Endodermal cell (in vitro differentiated cells): ENCODE data around the gene PSMB5. TPM values are rescaled to one million over a fixed set of nuclear protein-coding genes. Genes with fewer than 3 reads are reported as not detected.

Experiments
- DNase-seq: peaks from one replicate; pipeline ENCODE4 v3.0.0-alpha.2; 2017
- H3K27ac ChIP-seq: 2 replicates; pipeline ENCODE4 v1.5.1; 2013; ENCODE audit warnings: mild to moderate bottlenecking, low read depth, low read length, moderate library complexity
- H3K27me3 ChIP-seq: 2 replicates; pipeline ENCODE4 v1.6.1; 2013; ENCODE audit warnings: mild to moderate bottlenecking, low read length, moderate library complexity; ENCODE audit not compliant: insufficient read depth, control insufficient read depth, poor library complexity, severe bottlenecking
- H3K36me3 ChIP-seq: 2 replicates; pipeline ENCODE4 v1.7.0; 2013; ENCODE audit warnings: mild to moderate bottlenecking, low read length, moderate library complexity; ENCODE audit not compliant: control insufficient read depth, insufficient read depth
- H3K4me1 ChIP-seq: one replicate; pipeline ENCODE4 v1.7.0; 2013; ENCODE audit warnings: low read length; ENCODE audit not compliant: control insufficient read depth, insufficient read depth
- H3K4me3 ChIP-seq: 2 replicates; pipeline ENCODE4 v1.5.1; 2013; ENCODE audit warnings: mild to moderate bottlenecking, low read length, moderate library complexity
- H3K9ac ChIP-seq: 2 replicates; pipeline ENCODE4 v1.6.1; 2013; ENCODE audit warnings: mild to moderate bottlenecking, low read length, moderate library complexity; ENCODE audit not compliant: poor library complexity, severe bottlenecking; ENCODE audit errors: extremely low read depth
- H3K9me3 ChIP-seq: 2 replicates; pipeline ENCODE4 v1.6.1; 2013; ENCODE audit warnings: mild to moderate bottlenecking, low read length, moderate library complexity; ENCODE audit not compliant: control insufficient read depth
- H3K27ac Mint-ChIP-seq: 2 replicates; pipeline ENCODE4 v1.8.0; 2020; ENCODE audit warnings: mixed read lengths
- H3K27me3 Mint-ChIP-seq: 2 replicates; pipeline ENCODE4 v1.8.0; 2021; ENCODE audit warnings: mild to moderate bottlenecking, mixed read lengths; ENCODE audit not compliant: insufficient read depth
- H3K36me3 Mint-ChIP-seq: 2 replicates; pipeline ENCODE4 v1.8.0; 2020; ENCODE audit warnings: low read depth, mixed read lengths
- H3K4me1 Mint-ChIP-seq: 2 replicates; pipeline ENCODE4 v1.8.0; 2020; ENCODE audit warnings: mixed read lengths
- H3K4me3 Mint-ChIP-seq: 2 replicates; pipeline ENCODE4 v1.8.0; 2020; ENCODE audit warnings: mild to moderate bottlenecking, moderate library complexity, mixed read lengths
- H3K9me3 Mint-ChIP-seq: 2 replicates; pipeline ENCODE4 v1.8.0; 2020; ENCODE audit warnings: mild to moderate bottlenecking, mixed read lengths
- WGBS, 2 experiments: methylation state at CpG; one replicate each; pipeline versions ENCODE4 v1.1.5 to v1.1.7; 2013; ENCODE audit warnings: missing lambda C conversion rate in 2 of 2, mixed read lengths in 1 of 2; ENCODE audit not compliant: insufficient coverage in 1 of 2, insufficient read length in 1 of 2; 5-methylcytosine and 5-hydroxymethylcytosine counted together
- total RNA-seq, 2 donors: library from RNA; stranded (reverse); fragmentation: NEBNext Ultra II Directional in 1 of 2; extraction: Animal tissue kit (Norgen Biotek cat#: 25700) in 1 of 2; gene quantifications; 2 replicates in 1 of 2; 3 replicates in 1 of 2; pipeline ENCODE4 v1.2.1, GENCODE V29; 2021
- TF ChIP-seq, protein P1 (sequence below): fragments of 200-600 bp; sonication (generic); conservative IDR thresholded peaks from 2 replicates; pipeline ENCODE4 v1.5.0; 2021; ENCODE audit warnings: antibody characterized with exemption, mild to moderate bottlenecking

PSMB5 gene
- total RNA-seq, 2 donors from 2014 or later: 227 to 257 TPM

DNA sequence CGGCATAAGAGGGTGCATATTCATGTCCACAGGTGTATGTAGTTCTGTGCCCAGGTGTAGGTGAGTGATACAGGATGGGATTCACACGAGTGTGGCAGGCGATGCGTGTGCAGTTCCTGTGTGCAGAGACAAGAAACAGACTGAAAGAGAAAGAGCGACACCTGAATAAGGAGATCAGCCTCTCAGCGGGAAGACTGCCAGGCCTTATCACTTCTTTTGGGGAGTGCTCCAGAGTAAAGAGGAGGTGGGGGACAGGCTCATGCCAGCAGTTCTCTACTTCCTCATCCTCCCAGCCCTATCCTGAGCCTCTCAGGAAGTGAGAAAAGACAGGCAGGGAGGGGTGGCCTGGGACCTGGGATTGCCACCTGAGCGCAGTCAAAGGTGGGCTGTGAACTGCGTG lies 10.1 kb upstream of the PSMB5 start:
- H3K4me3 ChIP-seq: no peak overlapping the region
- Mint-ChIP-seq H3K4me1 (peaks cover 25% of the 10 kb centered on the region), H3K4me3 (no peak overlapping the region), H3K36me3 (peaks cover 19% of the 10 kb centered on the region), H3K27me3 (no peaks in the 10 kb centered on the region), H3K9me3 (peaks cover 5% of the 10 kb centered on the region), H3K27ac (no peak overlapping the region)
- H3K27me3 ChIP-seq: no peaks in the 10 kb centered on the region
- no peak overlapping the region for H3K27ac ChIP-seq
- H3K9me3 ChIP-seq: no peaks in the 10 kb centered on the region
- no peak for DNase-seq
- TF ChIP-seq, protein P1, sequence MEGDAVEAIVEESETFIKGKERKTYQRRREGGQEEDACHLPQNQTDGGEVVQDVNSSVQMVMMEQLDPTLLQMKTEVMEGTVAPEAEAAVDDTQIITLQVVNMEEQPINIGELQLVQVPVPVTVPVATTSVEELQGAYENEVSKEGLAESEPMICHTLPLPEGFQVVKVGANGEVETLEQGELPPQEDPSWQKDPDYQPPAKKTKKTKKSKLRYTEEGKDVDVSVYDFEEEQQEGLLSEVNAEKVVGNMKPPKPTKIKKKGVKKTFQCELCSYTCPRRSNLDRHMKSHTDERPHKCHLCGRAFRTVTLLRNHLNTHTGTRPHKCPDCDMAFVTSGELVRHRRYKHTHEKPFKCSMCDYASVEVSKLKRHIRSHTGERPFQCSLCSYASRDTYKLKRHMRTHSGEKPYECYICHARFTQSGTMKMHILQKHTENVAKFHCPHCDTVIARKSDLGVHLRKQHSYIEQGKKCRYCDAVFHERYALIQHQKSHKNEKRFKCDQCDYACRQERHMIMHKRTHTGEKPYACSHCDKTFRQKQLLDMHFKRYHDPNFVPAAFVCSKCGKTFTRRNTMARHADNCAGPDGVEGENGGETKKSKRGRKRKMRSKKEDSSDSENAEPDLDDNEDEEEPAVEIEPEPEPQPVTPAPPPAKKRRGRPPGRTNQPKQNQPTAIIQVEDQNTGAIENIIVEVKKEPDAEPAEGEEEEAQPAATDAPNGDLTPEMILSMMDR: no peak
- H3K9ac ChIP-seq: no peak overlapping the region
- 92 to 99% methylated on average over 8 of the region's 8 CpGs for WGBS, 2 experiments
- H3K4me1 ChIP-seq: peaks cover 19% of the 10 kb centered on the region
- H3K36me3 ChIP-seq: peaks cover 6% of the 10 kb centered on the region

DNA sequence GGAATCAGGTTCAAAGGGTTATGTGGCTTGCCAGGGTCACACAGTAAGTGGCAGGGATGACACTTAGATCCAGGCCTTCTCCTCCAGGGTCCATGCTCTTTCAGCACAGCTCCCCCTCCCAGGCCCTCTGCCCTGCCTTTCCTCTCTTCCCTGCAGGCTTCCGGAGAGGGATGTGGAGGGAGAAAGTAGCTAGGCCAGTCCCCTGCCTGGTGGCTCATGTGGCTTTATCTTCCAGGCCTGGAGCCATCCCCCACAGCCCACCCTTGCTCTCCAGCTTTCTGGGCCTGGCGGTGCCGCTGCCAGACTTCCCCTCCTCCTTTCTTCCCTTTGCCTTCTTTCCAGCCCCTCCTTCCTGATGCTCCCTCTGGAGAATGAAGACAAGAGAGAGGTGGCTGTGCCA lies 9.1 kb upstream of the PSMB5 start:
- Histone ChIP-seq H3K9me3 (no peaks in the 10 kb centered on the region), H3K36me3 (no peaks in the 10 kb centered on the region), H3K4me1 (peaks cover 19% of the 10 kb centered on the region), H3K27ac (no peak overlapping the region), H3K27me3 (no peaks in the 10 kb centered on the region), H3K4me3 (no peak overlapping the region), H3K9ac (no peak overlapping the region)
- peaks cover 27% of the 10 kb centered on the region for H3K4me1 Mint-ChIP-seq
- no peak overlapping the region for H3K4me3 Mint-ChIP-seq
- no peaks in the 10 kb centered on the region for H3K27me3 Mint-ChIP-seq
- peaks cover 5% of the 10 kb centered on the region for H3K9me3 Mint-ChIP-seq
- peak; percentile 52 for DNase-seq
- H3K27ac Mint-ChIP-seq: peak overlapping the region; percentile 48
- TF ChIP-seq, protein P1: no peak
- WGBS, 2 experiments: 72 to 100% methylated on average over 1 to 3 of the region's 3 CpGs
- H3K36me3 Mint-ChIP-seq: peaks cover 10% of the 10 kb centered on the region

DNA sequence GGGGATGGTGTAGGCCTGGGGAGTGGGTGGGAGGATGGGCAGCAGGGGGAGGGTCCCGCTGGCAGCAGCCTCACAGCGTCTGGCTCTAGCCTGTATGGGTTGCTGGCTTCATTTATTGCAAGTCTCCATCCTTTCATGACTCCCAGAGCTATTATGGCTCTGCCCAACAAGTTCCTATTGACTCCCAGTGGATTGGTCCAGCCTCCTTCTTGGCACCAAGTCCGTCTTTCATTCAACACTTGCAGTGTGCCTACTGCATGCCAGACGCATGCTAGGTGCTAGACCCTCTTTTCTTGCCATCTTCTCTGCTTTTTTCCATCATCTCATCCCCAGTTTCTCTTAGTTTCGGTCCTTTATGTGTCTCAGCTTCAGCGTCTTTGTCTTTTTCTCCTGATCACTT lies 8.4 kb upstream of the PSMB5 start:
- TF ChIP-seq, protein P1: no peak
- Histone ChIP-seq H3K4me1 (peaks cover 19% of the 10 kb centered on the region), H3K36me3 (no peaks in the 10 kb centered on the region), H3K27ac (no peak overlapping the region), H3K9ac (no peak overlapping the region), H3K4me3 (no peak overlapping the region), H3K9me3 (no peaks in the 10 kb centered on the region), H3K27me3 (no peaks in the 10 kb centered on the region)
- Mint-ChIP-seq H3K4me3 (no peak overlapping the region), H3K27me3 (no peaks in the 10 kb centered on the region), H3K9me3 (peaks cover 2% of the 10 kb centered on the region), H3K36me3 (peaks cover 5% of the 10 kb centered on the region), H3K27ac (no peak overlapping the region), H3K4me1 (peaks cover 31% of the 10 kb centered on the region)
- WGBS, 2 experiments: 90 to 95% methylated on average over 5 to 6 of the region's 6 CpGs
- no peak for DNase-seq
